ENCODE data around the gene C17orf50.
A peak's percentile ranks its signal among the peaks of the same experiment; 100 is the strongest.

DNA sequence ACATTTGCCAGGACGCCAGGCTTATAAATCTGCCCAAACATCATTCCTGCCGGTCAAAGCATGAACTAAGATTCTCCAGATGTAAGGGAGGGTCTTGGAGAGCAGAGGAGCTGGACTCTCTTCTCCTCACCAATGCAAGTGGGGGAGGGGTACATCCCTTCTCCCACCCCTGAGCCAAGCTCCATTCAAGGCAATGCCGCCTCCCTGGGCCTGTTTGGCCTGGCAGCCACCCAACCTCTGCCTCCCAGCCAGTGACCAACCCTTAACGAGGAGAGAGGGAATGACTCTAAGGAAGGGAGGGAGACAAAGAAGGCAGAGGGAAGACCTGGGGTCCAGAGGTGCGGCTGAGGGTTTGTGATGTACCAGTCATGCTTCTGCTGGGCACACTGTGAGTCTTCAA, 13.8 kb downstream of the C17orf50 start:
- TF ChIP-seq, protein P1, sequence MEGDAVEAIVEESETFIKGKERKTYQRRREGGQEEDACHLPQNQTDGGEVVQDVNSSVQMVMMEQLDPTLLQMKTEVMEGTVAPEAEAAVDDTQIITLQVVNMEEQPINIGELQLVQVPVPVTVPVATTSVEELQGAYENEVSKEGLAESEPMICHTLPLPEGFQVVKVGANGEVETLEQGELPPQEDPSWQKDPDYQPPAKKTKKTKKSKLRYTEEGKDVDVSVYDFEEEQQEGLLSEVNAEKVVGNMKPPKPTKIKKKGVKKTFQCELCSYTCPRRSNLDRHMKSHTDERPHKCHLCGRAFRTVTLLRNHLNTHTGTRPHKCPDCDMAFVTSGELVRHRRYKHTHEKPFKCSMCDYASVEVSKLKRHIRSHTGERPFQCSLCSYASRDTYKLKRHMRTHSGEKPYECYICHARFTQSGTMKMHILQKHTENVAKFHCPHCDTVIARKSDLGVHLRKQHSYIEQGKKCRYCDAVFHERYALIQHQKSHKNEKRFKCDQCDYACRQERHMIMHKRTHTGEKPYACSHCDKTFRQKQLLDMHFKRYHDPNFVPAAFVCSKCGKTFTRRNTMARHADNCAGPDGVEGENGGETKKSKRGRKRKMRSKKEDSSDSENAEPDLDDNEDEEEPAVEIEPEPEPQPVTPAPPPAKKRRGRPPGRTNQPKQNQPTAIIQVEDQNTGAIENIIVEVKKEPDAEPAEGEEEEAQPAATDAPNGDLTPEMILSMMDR (IDR thresholded peaks at IDR 0.05), result no peak
- TF ChIP-seq POLR2A (IDR thresholded peaks at IDR 0.05), result no peak
- TF ChIP-seq POLR2AphosphoS5 (IDR thresholded peaks at IDR 0.05), result peak; percentile 17 to 35 (median 35)
- TF ChIP-seq EP300 (IDR thresholded peaks at IDR 0.05; ENCODE audit: low read depth), result no peak
